ENCODE measurements around the gene NUP188. TPM values are rescaled to one million over a fixed set of nuclear protein-coding genes. Genes with fewer than 3 reads are reported as not detected.

The NUP188 gene
- total and polyA plus RNA-seq, 4 donors, result 6.9 to 34.7 (median 19.2) TPM

DNA sequence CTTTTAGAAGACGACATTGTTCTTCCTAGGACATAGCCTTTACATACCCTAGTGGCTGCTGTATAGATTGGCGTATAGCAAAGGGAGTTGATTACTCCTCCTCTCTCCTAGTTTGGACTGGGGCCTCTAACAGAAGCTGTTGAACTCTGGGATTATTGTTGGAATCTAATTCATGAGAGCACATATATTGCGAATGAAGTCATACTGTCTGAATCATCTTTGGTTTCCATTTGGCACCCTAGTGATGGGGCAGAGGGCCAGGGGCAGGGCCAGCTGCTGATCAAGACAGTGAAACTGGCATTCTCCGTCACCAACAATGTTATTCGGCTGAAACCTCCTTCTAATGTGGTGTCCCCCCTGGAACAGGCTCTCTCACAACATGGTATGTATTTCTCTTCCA, 40.3 kb downstream of the NUP188 start:
- WGBS, result 97% methylated on average over 5 of the region's 5 CpGs
- no peaks in the 10 kb centered on the region for H3K4me1 ChIP-seq (ENCODE audit: control insufficient read depth in 4 of 4, insufficient read depth in 4 of 4, low read length in 3 of 4)
- H3K27me3 ChIP-seq (ENCODE audit: control insufficient read depth in 4 of 4, insufficient read depth in 4 of 4, low read length in 3 of 4), result no peaks in the 10 kb centered on the region
- H3K9me3 ChIP-seq (ENCODE audit: control insufficient read depth in 4 of 4, low read length in 3 of 4), result no peaks in the 10 kb centered on the region
- no peak overlapping the region for H3K9ac ChIP-seq (ENCODE audit: low read depth in 1 of 2, low read length in 2 of 2)
- H3K36me3 ChIP-seq (ENCODE audit: control insufficient read depth in 4 of 4, insufficient read depth in 3 of 4, low read depth in 1 of 4, low read length in 3 of 4), result peaks cover 22 to 68% (median 45%) of the 10 kb centered on the region in 4 donors
- no peak overlapping the region for H3K4me3 ChIP-seq (ENCODE audit: low read depth in 1 of 3, low read length in 3 of 3)
- no peak for DNase-seq (ENCODE audit: low spot score)
- H3K27ac ChIP-seq (ENCODE audit: low read depth in 1 of 2, low read length in 2 of 2), result no peak overlapping the region
- no peak for TF ChIP-seq TAF1 (conservative IDR thresholded peaks at IDR 0.05)
- no peak for TF ChIP-seq RXRA (IDR thresholded peaks at IDR 0.05)
- TF ChIP-seq HNF4G (IDR thresholded peaks at IDR 0.05), result no peak
- TF ChIP-seq, protein P1, sequence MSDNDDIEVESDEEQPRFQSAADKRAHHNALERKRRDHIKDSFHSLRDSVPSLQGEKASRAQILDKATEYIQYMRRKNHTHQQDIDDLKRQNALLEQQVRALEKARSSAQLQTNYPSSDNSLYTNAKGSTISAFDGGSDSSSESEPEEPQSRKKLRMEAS (IDR thresholded peaks at IDR 0.05), result no peak
- no peak for TF ChIP-seq NR2F2 (IDR thresholded peaks at IDR 0.05)
- TF ChIP-seq FOXA2 (IDR thresholded peaks at IDR 0.05), result no peak
- TF ChIP-seq, protein P2, sequence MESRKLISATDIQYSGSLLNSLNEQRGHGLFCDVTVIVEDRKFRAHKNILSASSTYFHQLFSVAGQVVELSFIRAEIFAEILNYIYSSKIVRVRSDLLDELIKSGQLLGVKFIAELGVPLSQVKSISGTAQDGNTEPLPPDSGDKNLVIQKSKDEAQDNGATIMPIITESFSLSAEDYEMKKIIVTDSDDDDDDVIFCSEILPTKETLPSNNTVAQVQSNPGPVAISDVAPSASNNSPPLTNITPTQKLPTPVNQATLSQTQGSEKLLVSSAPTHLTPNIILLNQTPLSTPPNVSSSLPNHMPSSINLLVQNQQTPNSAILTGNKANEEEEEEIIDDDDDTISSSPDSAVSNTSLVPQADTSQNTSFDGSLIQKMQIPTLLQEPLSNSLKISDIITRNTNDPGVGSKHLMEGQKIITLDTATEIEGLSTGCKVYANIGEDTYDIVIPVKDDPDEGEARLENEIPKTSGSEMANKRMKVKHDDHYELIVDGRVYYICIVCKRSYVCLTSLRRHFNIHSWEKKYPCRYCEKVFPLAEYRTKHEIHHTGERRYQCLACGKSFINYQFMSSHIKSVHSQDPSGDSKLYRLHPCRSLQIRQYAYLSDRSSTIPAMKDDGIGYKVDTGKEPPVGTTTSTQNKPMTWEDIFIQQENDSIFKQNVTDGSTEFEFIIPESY (IDR thresholded peaks at IDR 0.05), result no peak
- no peak for TF ChIP-seq YY1 (IDR thresholded peaks at IDR 0.05)
- TF ChIP-seq GABPA (IDR thresholded peaks at IDR 0.05 in 1 of 2, conservative IDR thresholded peaks at IDR 0.05 in 1 of 2), result no peak
- no peak for TF ChIP-seq HNF4A (conservative IDR thresholded peaks at IDR 0.05)
- TF ChIP-seq EGR1 (IDR thresholded peaks at IDR 0.05; ENCODE audit: low read depth in 2 of 2), result no peak
- TF ChIP-seq SP1 (IDR thresholded peaks at IDR 0.05), result no peak
- no peak for TF ChIP-seq FOXA1 (IDR thresholded peaks at IDR 0.05)
- TF ChIP-seq JUND (IDR thresholded peaks at IDR 0.05), result no peak
- TF ChIP-seq, protein P3, sequence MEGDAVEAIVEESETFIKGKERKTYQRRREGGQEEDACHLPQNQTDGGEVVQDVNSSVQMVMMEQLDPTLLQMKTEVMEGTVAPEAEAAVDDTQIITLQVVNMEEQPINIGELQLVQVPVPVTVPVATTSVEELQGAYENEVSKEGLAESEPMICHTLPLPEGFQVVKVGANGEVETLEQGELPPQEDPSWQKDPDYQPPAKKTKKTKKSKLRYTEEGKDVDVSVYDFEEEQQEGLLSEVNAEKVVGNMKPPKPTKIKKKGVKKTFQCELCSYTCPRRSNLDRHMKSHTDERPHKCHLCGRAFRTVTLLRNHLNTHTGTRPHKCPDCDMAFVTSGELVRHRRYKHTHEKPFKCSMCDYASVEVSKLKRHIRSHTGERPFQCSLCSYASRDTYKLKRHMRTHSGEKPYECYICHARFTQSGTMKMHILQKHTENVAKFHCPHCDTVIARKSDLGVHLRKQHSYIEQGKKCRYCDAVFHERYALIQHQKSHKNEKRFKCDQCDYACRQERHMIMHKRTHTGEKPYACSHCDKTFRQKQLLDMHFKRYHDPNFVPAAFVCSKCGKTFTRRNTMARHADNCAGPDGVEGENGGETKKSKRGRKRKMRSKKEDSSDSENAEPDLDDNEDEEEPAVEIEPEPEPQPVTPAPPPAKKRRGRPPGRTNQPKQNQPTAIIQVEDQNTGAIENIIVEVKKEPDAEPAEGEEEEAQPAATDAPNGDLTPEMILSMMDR (IDR thresholded peaks at IDR 0.05; ENCODE audit: low read depth, low read length, missing input control), result no peak

DNA sequence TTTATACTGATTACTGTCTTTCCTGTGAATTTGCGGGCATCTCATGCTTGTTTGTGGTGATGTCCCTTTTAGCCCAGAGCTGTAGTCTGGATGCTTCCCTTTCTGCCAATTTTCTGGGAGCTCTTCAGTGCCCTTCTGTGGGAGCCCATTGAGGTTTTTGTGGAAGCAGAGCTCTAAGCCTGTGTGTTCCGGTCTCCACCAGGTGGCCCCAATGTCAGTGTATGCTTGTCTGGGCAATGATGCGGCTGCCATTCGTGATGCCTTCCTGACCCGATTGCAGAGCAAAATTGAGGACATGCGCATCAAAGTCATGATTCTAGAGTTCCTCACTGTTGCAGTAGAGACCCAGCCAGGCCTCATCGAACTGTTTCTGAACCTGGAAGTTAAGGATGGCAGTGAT, 45.5 kb downstream of the NUP188 start:
- H3K36me3 ChIP-seq (ENCODE audit: control insufficient read depth in 4 of 4, insufficient read depth in 3 of 4, low read depth in 1 of 4, low read length in 3 of 4), result peaks cover 20 to 63% (median 45%) of the 10 kb centered on the region in 4 donors
- 85% methylated on average over 7 of the region's 7 CpGs for WGBS

More for the DNA sequence above, 45.5 kb downstream of the NUP188 start:
- no peak for DNase-seq (ENCODE audit: low spot score)
- no peak overlapping the region for H3K4me3 ChIP-seq (ENCODE audit: low read depth in 1 of 3, low read length in 3 of 3)
- TF ChIP-seq, protein P4, sequence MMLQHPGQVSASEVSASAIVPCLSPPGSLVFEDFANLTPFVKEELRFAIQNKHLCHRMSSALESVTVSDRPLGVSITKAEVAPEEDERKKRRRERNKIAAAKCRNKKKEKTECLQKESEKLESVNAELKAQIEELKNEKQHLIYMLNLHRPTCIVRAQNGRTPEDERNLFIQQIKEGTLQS (IDR thresholded peaks at IDR 0.05), result no peak
- TF ChIP-seq, protein P3 (IDR thresholded peaks at IDR 0.05; ENCODE audit: low read depth, low read length, missing input control), result peak; percentile 15
- H3K27ac ChIP-seq (ENCODE audit: low read depth in 1 of 2, low read length in 2 of 2), result no peak overlapping the region
- no peaks in the 10 kb centered on the region for H3K9me3 ChIP-seq (ENCODE audit: control insufficient read depth in 4 of 4, low read length in 3 of 4)
- no peaks in the 10 kb centered on the region for H3K4me1 ChIP-seq (ENCODE audit: control insufficient read depth in 4 of 4, insufficient read depth in 4 of 4, low read length in 3 of 4)
- no peak overlapping the region for H3K9ac ChIP-seq (ENCODE audit: low read depth in 1 of 2, low read length in 2 of 2)
- no peaks in the 10 kb centered on the region for H3K27me3 ChIP-seq (ENCODE audit: control insufficient read depth in 4 of 4, insufficient read depth in 4 of 4, low read length in 3 of 4)

Data from liver (tissue), 9 donors.